NCI-H2107 (cell line): ENCODE measurements around the gene KDM4B.

Source experiments
- DNase-seq: peaks from one replicate; lab custom pipeline; 2025; lab: John Stamatoyannopoulos, UW

Gene KDM4B

DNA sequence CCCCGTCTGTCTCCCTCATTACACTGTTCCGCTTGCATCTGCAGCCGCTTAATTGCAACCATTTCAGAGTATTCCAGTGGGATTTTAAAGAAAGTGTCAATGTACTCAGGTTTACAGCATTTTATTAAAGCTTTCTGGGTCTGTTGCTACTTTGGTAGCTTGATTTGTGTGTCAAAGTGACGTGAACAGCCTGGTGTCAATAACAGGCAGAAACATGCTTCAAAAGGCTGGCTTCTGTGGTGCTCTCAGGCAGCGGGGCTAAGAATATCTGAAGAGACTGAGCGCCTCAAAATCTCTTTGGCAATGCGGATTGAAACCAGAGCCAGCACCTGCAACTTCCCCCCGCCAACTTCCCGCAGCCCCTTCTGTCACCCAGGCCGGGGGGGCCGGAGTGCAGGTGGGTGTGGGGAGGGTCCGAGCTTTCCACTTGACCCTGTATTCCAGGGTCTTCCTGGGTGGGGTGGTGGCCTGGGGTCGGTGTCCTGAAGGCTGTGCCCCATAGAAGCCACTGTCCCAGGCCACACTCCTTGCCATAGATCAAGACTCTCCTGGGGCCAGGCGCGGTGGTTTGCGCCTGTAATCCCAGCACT is 81.2 kb downstream of the KDM4B start:
- DNase-seq: no peak

DNA sequence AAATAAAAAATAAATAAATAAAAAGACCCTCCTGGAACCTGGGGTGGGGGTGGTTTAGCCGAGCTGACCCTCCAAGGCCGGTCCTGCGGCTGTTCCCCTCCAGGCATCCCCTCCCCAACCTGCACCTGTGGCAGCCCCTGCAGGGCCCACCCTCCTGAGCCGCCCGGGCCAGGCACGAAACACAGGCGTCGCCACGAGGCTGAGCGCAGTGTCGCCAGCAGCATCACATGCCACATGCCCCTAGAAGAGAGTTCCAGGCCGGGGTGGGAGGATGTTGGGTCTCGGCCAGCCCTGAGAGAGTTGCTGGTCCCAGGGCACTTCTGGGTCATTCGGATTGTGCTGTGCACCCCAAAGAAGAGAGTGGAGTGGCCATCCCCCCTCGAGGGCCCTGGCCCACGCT is 82.0 kb downstream of the KDM4B start:
- DNase-seq: no peak

DNA sequence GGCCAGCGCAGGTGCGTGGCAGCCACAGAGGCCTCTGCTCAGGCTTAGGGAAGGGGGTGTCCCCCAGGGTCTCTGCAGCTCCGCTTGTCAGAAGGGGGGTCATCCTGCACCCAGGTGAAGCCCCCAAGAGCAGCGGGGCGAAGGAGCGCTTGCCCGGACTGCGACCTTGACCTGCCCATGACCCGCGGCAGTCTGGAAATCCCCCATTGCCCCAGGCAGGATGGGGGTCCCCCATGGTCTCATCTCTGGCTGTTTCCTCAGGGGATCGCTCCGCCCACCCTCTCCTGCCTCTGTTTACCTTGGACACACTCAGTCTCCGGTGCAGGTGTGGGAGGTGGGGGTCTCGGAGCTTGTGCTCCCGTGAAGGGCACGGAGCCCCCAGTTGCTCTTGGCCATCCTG is 82.7 kb downstream of the KDM4B start:
- no peak for DNase-seq

DNA sequence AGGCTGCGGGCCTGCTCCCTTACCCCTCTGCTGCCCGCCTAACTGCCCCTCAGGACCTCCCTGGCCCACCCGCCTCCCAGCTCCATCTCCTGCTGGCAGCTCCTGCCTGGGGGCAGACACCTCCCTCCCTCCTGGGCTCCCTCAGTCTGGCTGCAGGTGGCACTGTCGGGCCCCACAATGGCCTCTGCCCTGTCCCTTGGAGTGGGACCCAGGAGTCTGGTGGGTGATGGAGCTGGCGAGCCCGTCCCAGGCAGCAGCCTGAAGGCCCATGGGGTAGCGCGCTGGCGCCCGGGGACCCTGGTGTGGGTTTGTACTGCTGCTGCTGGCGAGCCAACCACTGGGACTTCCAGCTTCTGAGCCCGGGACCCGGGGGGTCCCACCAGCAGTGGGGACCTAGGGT is 83.6 kb downstream of the KDM4B start:
- no peak for DNase-seq

DNA sequence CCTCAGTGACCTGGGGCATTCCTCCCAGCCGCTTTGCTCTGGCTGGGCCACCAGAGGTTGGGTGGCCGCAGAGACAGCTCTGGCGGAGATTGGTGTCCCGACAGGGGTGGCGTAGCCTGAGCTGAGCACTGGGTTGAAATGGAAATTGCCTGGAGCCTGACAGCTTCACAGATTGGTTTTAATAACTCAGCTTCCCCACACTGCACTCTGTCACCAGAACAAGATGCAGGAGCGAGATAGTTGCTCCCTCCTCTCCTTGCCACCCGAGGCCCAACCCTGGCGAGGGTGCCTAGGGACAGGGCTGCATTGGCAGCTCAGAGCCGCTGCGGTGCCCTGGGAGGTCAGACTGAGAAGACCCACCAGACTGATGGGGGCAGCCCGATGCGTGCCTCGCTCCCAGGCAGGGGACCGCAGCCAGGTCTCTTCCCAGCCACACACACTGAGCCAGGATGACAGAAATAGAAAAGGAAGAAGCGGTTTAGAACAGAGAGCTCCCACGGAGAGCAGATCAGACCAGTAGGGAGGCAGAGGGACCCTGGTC is 84.1 kb downstream of the KDM4B start:
- no peak for DNase-seq

DNA sequence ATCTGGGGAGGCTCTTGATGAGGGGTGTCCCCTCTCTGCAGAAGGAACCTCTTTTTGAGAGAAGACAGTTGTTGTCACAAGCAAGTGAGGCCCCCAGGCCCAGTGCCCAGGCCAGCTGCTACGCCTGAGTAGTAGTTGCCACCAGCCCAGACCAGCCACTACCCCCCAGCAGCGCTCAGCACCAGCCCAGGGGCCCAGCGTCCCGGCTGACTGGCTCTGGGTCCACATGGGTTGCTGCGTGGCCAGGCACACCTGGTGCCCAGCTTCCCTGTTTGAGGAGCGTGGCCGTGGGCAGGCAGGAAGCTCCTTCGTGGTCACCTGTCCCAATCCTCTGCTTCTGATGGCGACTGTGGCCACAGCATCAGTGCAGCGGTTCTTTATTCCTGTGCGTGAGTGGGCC is 84.7 kb downstream of the KDM4B start:
- no peak for DNase-seq

DNA sequence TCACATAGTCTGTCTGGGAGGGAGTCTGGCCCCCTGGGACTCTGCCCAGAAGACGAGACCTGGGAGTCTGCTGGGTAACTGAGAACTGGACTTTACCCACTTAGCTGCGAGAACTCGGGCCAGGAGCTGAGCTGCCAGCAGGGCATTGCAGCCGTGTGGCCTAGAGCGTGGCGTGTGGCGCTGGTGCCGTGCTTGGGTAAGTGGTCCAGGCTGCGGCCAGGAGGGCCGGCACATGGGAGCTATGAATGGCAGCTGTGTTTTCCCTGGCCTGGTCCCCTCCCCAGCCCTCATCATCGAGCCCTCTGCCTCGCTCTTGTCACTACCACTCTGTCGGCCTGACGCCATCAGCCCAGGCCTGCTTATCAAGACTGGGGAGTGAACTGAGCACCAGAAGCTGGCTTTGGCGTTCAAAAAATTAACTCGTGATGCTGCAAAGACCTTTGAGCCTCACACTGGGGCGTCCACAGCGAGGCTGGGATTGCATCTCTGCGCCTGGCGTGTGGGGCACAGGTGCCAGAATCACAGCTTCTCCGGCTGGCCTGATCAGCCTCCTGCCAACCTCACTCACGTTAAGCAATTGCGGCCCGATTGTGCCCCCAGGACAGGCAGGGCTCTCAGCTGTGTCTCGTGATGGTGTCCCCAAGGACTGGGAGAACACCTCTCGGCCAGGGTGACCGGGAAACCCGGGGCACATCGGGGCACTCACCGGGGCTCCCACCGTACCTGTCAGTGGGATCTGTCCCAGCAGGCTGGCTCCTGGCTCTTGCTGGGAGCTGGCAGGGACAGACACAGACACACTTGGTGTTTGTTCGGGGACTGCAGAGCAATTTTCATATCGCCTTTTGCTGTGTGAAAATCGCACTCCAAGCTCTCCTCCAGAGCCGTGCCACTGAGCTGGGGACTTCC is 85.9 kb downstream of the KDM4B start:
- no peak for DNase-seq

DNA sequence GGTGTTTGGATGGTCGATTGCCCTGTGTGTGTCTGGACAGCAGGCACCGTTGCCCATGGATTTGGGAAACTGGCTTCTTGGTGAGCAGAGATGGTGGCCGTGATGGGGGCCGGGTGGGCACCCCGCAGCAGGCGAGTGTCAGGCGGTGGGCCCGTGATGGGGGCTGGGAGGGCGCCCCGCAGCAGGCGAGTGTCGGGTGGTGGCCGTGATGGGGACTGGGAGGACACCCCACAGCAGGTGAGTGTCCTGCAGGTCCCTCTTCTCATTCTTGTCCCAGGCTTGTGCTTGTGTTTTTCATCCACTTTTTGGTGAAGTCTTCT is 86.5 kb downstream of the KDM4B start:
- no peak for DNase-seq

DNA sequence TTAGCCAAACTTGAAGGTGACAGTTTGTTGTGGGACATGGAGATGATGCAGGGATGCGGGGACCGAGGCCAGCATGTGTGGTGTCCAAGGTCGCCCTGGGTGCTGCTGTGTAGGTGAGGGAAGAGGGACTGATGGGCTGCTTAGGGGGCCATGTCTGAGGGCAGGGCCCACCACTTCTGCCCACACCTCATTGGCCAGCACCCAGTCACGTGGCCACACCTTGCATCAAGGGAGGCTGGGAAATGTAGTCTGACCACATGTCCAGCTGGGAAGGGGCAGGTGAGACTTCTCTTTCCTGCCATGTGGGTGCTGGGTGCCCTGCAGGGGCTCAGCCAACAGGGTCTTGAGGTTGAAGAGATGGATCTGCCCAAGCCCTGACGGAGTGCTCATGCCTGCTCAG is 88.9 kb downstream of the KDM4B start:
- DNase-seq: no peak

DNA sequence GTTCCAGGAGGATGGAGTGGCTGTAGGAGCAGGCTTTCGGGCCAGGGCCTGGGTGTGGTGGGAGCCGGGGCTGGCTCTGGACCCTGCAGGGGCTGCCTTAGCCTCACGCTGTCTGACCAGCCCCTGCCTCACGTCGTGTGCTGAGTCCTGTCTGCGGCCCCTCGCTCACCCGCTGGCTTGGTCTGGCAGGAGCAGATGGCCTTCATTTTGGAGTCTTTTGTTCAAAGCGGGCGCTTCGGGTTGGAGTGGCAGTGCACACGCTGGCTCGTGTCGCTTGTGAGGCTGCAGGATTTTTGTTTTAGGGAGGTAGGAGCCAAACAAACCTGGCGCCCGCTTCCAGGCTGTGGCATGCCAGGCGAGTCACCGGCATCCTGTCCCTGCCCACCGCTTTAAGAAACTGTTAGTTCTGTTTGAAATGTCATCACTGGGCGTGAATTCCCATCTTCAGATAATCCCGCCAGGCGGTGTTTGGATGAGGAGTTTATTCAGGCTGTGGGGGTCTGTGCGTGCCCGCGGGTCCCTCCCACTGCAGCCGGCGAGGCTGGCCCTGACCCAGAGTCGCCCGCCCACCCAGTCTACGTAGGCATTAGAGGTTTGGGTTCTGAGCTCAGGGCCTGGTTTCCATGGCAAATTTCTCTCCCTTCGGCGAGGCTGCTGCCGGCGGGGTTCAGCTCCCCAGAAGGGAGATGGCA is 89.8 kb downstream of the KDM4B start:
- no peak for DNase-seq

DNA sequence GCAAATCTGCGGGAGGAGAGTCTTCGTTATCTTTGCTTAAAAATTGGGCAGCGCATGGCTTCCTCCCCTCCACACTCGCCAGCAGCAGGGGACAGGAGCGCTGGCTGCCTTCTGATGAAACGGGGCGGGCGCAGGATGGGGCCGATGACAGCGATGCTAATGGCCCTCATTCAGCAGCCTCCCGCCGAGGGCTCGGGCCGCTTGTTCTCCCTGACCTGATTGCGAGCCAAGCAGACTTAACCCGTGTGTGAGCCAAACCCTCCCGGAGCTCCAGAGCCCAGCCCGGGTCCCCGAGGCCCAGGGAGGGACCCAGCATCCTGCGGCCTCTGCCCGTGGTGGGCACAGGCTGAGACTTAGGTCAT is 90.3 kb downstream of the KDM4B start:
- no peak for DNase-seq

DNA sequence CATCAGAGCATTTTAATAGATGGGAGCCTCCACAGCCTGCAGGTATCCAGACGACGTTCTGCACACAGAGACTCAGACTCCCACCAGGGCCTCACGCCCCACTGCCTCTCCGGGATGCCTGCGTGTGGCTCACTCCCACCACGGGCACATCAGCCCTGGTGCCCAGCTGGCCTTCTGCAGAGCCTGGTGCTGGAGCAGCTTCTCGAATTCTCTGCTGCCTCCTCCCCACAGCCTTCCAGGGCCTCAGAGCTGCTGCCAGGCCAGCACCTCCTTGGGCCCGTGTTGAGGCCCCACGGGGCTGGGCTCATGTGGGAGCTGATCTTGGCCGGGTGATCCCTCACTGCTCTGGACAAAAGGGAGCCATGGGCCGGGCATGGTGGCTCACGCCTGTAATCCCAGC is 90.9 kb downstream of the KDM4B start:
- DNase-seq: no peak

DNA sequence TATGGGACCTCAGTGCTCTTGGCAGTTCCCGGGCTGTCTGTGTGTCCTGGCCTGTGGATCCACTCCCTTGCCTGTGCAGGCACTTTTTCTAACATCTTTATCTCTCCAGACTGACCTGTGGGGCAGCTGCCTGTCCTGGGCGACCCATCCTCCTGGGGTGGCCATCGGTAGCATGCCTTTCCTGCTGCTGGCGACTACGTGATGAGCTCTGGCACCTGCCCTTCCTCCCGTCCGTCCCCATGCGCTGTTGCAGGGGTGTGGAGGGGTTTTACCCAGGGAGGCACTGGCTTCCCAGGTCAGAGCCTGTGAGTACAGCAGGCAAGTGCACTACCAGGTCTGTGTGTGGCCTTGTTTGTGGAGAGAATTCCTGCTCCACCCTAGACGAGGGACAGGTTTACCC is 93.3 kb downstream of the KDM4B start:
- DNase-seq: no peak

DNA sequence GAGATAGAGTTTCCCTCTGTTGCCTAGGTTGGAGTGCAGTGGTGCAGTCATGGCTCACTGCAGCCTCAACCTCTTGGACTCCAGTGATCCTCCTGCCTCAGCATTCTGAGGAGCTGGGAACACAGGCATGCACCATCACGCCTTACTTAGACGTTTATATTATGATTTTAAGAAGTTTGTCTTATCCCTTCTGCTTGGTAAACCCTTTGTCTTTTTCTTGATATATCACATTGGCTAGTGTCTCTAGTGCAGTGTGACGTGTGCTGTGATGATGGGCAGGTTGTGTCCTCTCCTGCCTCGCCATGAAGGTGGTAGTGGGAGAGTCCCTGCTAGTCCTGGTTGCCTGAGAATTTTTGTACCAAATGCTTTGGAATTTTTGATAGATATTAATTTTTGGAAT is 93.9 kb downstream of the KDM4B start:
- DNase-seq: no peak

DNA sequence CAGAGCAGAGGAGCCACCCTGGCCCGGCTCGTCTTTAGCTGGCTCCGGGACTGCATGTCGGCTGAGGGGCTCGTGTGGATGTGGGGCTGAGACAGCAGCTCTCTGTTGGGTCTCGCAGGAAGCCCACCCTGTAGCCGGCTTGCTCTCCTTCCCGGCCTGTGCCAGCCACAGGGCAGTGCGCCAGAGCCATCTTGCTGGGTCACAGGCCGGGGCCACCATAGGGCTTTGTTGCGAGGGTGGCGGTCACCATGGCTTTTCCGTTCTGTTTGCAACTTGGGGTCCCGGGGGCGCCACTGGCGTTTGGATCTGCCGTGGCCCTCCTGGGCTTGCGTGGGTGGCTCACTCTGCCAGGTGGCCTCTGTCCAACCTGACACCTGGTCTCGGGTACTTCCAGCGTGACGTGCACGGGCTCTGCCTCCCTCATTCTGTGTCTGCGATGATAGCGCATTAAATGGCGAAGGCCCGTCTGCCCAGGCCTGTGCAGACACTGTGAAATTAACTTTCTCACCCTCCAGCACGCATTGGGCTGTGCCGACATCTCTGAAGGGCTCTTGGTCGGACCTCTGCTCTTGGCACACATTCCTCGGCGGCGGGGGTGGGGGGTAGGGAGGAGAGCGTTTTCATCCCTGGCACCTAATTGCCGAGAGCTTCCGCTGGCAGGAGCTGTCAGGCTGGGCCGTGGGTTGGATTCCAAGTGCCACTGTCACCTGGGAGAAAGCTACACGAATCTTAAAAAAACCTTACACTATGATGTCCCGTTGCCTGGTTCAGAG is 95.1 kb downstream of the KDM4B start:
- DNase-seq: no peak

DNA sequence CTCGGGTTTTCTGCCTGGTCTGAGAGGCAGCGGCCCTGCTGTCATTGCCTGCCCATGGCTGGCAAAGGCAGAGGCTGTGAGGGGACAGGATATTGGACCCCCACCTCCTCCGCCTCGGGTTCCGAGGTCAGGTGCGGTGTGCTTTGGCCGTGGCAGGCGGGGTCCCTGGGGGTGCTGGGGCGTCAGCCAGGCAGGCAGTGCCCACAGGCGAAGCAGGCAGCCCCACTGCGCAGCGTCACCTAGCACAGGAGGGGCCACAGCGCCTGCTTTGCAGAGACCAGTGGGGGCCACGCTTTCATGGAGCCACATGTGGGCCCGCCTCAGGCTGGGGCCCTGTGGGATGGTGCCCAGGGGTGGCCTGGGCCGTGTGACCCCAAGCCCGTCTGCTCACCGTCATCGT is 96.0 kb downstream of the KDM4B start:
- no peak for DNase-seq

DNA sequence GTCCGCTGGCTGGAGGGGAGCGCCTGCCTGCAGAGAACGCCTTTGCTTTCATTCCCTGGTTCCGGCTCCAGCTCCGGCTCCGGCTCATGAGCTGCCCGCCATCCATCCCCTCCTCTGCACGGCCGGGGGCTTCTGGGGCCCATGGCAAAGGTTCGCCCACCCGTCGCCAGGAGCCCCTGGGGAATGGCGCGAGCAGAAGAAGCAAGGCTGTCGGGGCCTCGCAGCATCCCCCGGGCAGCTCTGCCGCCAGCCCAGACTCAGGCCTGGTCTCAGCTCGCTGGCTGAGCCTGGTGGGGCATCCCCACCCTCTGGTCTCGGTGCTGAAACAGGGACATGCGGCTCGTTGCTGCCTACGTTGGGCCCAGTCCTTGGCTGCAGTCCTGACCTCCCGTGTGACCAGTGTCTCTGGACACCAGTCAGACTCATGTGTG is 96.8 kb downstream of the KDM4B start:
- DNase-seq: no peak

DNA sequence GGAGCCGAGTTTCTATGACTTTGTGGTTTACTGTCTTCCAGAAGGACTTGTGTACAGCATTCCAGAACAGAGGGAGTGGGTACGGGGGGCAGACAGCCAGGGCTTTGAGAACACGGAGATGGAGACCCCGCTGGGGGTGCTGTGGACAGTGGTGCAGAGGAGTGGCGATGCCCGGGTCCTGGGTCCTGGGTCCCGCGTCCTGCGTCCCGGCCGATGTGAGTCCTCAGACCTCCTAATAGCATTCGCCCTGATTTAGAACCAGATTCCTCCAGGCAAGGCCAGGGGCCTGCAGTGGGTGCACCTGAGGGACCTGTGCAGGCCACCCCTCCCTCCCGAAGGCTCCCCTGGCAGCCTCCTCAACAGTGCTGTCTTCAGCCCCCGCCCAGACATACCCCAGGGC is 97.9 kb downstream of the KDM4B start:
- no peak for DNase-seq

DNA sequence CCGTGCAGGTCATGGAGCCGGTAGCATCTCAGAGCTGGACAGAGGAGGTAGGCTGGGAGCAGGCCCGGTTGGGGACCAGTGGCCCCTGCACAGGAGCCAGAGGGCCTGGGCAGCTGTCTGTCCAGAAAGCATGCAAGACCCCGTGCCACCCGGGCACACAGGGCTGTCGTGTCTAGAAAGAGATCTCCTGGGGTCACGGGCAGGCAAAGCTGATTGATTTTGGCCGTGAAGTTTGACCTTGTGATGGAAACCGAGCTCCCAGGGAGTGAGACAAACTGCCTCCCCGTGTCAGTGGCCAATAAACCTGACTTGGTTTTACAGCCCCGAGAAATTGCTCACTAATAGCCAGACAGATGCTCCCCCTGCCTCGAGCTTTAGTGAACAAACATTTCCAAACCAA is 98.8 kb downstream of the KDM4B start:
- no peak for DNase-seq

DNA sequence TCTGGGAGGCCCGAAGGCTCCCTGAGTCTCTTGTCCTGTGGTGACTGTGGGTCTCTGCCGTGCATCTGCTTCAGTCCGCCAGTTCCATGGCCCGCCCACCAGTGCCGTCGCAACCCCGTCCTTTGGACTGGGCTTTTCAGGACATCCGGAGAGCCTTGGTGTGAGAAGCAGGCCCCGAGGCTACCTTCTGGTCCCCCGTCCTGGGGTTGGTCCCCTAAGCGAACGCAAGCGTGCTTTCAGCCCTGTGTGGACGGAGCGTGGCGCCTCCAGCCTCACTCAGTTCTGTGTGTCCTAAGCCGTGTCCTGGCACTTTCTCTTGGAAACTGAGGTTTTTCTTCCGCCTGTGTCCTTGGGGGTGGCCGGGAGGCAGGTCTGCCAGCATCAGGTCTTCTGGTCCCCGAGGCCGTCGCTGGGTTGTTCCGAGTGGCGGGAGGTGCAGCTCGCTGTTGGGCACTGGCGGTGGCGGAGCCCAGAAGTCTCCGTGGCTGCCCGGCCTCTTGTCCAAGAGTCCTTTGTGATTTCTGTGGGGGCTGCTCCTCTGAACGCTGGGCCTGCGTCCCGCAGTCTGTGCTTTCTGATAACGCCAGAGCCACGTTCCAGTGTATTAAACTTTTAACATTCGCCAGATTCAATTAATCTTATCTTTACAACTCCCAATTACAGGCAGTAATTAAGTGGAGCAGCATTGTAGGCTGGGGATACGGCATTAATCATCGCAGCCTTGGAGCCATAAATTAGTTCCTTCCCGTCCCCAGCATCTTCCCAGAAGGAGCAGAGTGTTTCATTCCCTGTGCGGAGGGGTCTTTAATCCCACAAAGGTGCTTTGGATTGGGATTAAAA is 99.5 kb downstream of the KDM4B start:
- no peak for DNase-seq

DNA sequence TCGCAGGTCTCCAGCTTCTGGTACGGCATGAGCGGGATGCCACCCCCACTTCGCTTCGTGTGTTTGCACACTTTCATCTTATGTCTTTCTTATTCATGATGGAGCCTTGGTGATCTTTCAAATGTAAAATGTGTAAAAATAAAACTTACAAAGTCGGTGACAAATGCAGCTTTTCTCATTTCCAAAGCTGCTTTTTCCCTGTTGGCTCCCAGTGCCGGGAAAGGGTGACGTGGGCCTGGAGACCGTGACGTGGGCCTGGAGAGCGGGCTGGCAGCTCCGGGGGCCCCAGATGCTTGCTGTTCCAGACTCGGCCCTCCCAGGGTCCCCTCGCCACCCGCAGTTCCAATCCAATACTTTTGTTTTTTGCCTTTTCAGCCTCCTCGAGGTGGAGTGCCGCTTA is 101.4 kb downstream of the KDM4B start:
- DNase-seq: no peak

DNA sequence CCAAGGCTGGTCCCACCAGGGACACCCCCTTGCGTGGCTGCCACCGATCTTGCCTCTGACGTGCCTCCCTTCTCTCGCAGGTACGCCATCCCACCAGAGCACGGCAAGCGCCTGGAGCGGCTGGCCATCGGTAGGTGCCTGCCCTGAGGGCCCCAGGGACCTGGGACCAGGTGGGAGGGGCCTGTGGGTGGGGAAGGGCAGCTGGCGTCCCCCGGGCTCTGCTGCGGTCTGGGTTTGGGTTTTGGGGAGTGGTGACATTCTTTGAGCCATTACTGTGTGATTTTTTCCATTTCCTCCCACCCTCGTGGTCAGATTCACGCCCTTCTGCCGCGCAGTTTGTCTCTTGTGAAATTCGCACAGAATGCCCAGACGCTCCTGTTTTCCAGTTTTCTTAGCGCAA is 102.0 kb downstream of the KDM4B start:
- no peak for DNase-seq
